Measurements from ENCODE around the gene OR4M1.
"Not testable (repeated sequence)": the region's sequence is repeated elsewhere in the genome, so short reads cannot be mapped to it uniquely, and the experiment has no call there.

The OR4M1 gene

GRCh38 chr14:19823765-19824164 lies 50.5 kb downstream of the OR4M1 start:
- no peak for DNase-seq

- DNase-seq = not testable (repeated sequence)
Measured at GRCh38 chr14:19827626-19828244, 54.4 kb downstream of the OR4M1 start.

- DNase-seq = no peak
Measured at GRCh38 chr14:19828314-19828713, 55.0 kb downstream of the OR4M1 start.

Data from CD4-positive, alpha-beta T cell treated with Interleukin-10 for 1 hour (primary cell).